ENCODE results near the gene RFX1.

The RFX1 gene

DNA sequence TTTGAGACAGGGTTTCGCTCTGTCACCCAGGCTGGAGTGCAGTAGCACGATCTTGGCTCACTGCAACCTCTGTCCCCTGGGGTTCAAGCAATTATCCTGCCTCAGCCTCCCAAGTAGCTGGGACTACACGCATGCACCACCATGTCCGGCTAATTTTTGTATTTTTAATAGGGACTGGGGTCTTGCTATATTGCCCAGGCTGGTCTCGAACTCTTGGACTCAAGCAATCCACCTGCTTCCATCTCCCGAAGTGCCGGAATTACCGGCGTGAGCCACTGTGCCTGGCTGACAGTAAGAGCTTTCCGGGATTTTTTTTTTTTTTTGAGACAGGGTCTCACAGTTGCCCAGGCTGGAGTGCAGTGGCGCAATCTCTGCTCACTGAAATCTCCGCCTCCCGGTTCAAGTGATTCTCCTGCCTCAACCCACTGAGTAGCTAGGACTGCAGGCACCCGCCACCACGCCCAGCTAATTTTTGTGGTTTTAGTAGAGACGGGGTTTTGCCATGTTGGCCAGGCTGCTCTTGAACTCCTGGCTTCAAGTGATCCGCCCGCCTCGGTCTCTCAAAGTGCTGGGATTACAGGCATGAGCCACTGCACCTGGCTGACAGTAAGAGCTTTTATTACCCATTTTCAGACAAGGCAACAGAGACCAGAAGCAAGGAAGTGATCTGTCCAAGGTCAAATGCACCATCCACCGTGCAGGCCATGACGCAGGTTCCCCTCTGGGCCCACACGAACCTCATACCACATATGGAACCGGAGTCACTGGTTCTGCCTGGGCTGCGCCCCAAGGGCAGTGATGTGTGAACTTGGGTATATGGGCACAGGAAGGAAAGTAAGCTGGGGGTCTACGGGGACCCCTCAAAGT is 21.0 kb downstream of the RFX1 start:
- Histone ChIP-seq H3K4me3 (ENCODE audit: insufficient read length, low read depth) (no peak overlapping the region), H3K4me1 (ENCODE audit: insufficient read depth, insufficient read length) (peaks cover 54% of the 10 kb centered on the region), H3K27me3 (ENCODE audit: insufficient read depth, insufficient read length) (no peaks in the 10 kb centered on the region), H3K9me3 (ENCODE audit: insufficient read depth, low read length) (no peaks in the 10 kb centered on the region), H3K9ac (ENCODE audit: insufficient read length, low read depth) (no peak overlapping the region), H3K36me3 (ENCODE audit: insufficient read depth, insufficient read length, low read length) (peaks cover 27% of the 10 kb centered on the region)
- DNase-seq (ENCODE audit: low read depth, low spot score) = no peak
- TF ChIP-seq ZNF274 (IDR thresholded peaks at IDR 0.05; ENCODE audit: low read depth, low read length) = no peak
- TF ChIP-seq YY1 (IDR thresholded peaks at IDR 0.05; ENCODE audit: insufficient read depth, insufficient read length) = no peak
- no peak for TF ChIP-seq SUZ12 (IDR thresholded peaks at IDR 0.05; ENCODE audit: extremely low read depth, insufficient read depth, insufficient read length)

DNA sequence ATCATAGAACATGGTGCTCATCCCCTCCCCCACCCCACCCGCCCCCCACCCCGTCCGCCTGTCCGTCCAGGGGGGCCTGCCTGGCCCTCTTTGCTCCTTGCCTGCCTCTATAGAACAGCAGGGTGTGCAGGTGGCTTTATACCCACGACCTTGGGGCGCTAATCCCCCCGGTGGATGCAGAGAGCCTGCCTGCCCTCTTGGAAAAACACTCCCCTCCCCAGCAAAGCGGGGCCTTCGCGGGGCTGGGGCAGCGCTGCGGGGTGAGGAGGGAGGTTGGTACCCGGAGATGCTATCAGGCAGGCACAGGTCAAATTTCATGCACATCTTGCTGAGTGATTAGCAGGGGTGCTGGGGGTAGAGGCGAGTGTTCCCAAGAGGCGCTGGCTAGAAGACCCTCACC is 21.9 kb downstream of the RFX1 start:
- Histone ChIP-seq H3K36me3 (ENCODE audit: insufficient read depth, insufficient read length, low read length) (peaks cover 27% of the 10 kb centered on the region), H3K27me3 (ENCODE audit: insufficient read depth, insufficient read length) (no peaks in the 10 kb centered on the region), H3K9ac (ENCODE audit: insufficient read length, low read depth) (no peak overlapping the region), H3K9me3 (ENCODE audit: insufficient read depth, low read length) (no peaks in the 10 kb centered on the region), H3K4me1 (ENCODE audit: insufficient read depth, insufficient read length) (peaks cover 51% of the 10 kb centered on the region), H3K4me3 (ENCODE audit: insufficient read length, low read depth) (no peak overlapping the region)
- no peak for DNase-seq (ENCODE audit: low read depth, low spot score)
- TF ChIP-seq ZNF274 (IDR thresholded peaks at IDR 0.05; ENCODE audit: low read depth, low read length) = no peak
- TF ChIP-seq YY1 (IDR thresholded peaks at IDR 0.05; ENCODE audit: insufficient read depth, insufficient read length) = no peak
- no peak for TF ChIP-seq SUZ12 (IDR thresholded peaks at IDR 0.05; ENCODE audit: extremely low read depth, insufficient read depth, insufficient read length)

DNA sequence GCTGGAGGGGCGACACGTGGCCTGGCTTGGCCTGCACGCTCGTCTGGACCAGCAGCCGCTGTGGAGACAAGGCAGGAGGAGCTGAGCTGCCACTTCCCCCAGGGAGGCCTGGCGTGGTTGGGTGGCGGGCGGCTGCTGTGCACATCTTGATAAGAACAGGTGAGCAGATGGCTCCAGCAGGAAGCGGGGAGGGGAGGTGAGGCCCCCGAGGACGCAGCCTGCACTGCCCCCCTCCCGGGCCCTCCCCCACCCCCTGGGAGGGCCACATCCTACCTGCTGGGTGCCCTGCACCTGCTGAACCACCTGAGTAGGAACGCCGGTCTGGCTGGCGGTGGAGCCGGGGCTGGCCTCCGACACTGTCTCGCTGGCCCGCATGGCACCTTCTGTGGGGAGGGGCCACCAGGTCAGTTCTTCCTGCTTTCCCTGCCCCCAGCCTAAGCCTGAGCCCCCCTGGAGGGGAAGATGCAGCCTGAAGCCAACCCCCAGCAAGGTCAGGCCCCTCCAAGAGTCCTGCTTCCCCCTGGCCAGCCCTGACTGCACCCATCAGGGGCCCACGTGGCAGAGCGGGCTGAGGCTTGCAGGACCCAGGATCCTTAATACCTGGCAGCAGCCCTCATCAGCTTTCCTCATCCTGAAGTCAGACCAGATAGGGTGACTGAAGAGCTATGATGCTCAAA is 22.8 kb downstream of the RFX1 start:
- DNase-seq (ENCODE audit: low read depth, low spot score) = no peak
- H3K4me3 ChIP-seq (ENCODE audit: insufficient read length, low read depth) = no peak overlapping the region
- H3K4me1 ChIP-seq (ENCODE audit: insufficient read depth, insufficient read length) = peaks cover 48% of the 10 kb centered on the region
- peaks cover 27% of the 10 kb centered on the region for H3K36me3 ChIP-seq (ENCODE audit: insufficient read depth, insufficient read length, low read length)
- TF ChIP-seq ZNF274 (IDR thresholded peaks at IDR 0.05; ENCODE audit: low read depth, low read length) (no peak), YY1 (IDR thresholded peaks at IDR 0.05; ENCODE audit: insufficient read depth, insufficient read length) (no peak), SUZ12 (IDR thresholded peaks at IDR 0.05; ENCODE audit: extremely low read depth, insufficient read depth, insufficient read length) (no peak)
- no peaks in the 10 kb centered on the region for H3K9me3 ChIP-seq (ENCODE audit: insufficient read depth, low read length)
- H3K9ac ChIP-seq (ENCODE audit: insufficient read length, low read depth) = peak overlapping the region; percentile 51
- H3K27me3 ChIP-seq (ENCODE audit: insufficient read depth, insufficient read length) = no peaks in the 10 kb centered on the region

DNA sequence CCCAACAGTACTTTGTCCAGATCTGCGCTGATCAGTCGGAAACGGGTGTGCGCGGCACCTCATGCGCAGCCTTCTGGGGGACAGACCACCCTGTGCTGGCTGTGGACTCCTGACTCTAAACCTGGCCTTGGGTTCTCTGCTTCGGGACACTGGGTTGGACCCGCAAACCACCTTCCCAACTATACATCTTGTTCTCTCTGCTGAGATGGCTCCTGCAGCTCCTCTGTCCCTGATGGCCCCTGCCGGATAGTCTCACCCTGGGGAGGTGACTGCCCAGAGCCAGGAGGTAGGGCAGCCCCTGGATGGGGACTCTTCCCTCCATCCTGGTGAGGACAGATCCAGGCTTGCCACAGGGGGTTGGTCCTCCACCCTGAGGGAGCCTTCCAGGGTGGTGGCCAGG is 23.3 kb downstream of the RFX1 start:
- Histone ChIP-seq H3K4me3 (ENCODE audit: insufficient read length, low read depth) (no peak overlapping the region), H3K9ac (ENCODE audit: insufficient read length, low read depth) (no peak overlapping the region), H3K4me1 (ENCODE audit: insufficient read depth, insufficient read length) (peaks cover 52% of the 10 kb centered on the region), H3K36me3 (ENCODE audit: insufficient read depth, insufficient read length, low read length) (peaks cover 29% of the 10 kb centered on the region), H3K9me3 (ENCODE audit: insufficient read depth, low read length) (no peaks in the 10 kb centered on the region), H3K27me3 (ENCODE audit: insufficient read depth, insufficient read length) (no peaks in the 10 kb centered on the region)
- TF ChIP-seq ZNF274 (IDR thresholded peaks at IDR 0.05; ENCODE audit: low read depth, low read length) (no peak), YY1 (IDR thresholded peaks at IDR 0.05; ENCODE audit: insufficient read depth, insufficient read length) (no peak), SUZ12 (IDR thresholded peaks at IDR 0.05; ENCODE audit: extremely low read depth, insufficient read depth, insufficient read length) (no peak)
- no peak for DNase-seq (ENCODE audit: low read depth, low spot score)

DNA sequence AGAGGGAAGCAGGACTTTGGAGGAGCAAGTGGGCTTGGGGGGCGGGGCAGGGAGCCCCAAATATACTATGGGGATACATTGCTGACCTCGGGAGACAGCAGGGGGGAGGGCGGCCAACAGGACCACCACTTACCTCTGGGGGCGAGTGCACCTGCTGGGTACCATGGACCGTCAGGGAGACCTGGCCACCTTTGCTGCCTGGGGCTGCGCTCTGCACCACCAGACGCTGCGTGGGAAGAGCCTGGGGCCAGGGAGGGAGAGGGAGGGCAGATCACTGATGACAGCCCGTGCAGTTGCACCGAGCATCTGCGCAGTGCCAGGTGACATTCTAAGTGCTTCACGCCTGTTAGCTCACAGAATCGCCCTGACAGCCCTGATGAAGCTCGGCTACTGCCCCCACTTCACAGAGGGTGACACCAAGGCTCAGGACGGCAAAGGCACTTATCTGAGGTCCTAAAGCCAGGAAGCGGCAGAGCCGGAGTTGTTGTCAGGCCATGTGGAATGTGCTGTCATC is 24.1 kb downstream of the RFX1 start:
- TF ChIP-seq YY1 (IDR thresholded peaks at IDR 0.05; ENCODE audit: insufficient read depth, insufficient read length) (no peak), ZNF274 (IDR thresholded peaks at IDR 0.05; ENCODE audit: low read depth, low read length) (no peak), SUZ12 (IDR thresholded peaks at IDR 0.05; ENCODE audit: extremely low read depth, insufficient read depth, insufficient read length) (no peak)
- Histone ChIP-seq H3K9ac (ENCODE audit: insufficient read length, low read depth) (no peak overlapping the region), H3K36me3 (ENCODE audit: insufficient read depth, insufficient read length, low read length) (peaks cover 31% of the 10 kb centered on the region), H3K9me3 (ENCODE audit: insufficient read depth, low read length) (no peaks in the 10 kb centered on the region), H3K4me3 (ENCODE audit: insufficient read length, low read depth) (no peak overlapping the region), H3K27me3 (ENCODE audit: insufficient read depth, insufficient read length) (no peaks in the 10 kb centered on the region), H3K4me1 (ENCODE audit: insufficient read depth, insufficient read length) (peaks cover 47% of the 10 kb centered on the region)
- no peak for DNase-seq (ENCODE audit: low read depth, low spot score)

DNA sequence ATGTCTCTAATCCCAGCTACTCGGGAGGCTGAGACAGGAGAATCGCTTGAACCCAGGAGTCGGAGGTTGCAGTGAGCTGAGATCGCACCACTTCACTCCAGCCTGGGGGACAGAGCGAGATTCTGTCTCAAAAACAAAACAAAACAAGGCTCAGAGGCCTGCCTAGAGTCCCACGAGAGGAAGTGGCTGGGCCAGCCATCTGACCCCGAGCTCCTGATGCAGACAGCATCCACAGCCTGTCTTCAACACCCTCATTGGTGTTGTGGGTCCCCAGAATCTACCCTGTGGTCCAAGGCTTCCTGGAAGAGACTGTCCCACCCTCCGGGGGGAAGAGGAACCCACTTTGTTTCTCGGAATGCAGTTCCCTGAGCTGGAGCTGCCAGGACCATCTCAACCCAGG is 24.7 kb downstream of the RFX1 start:
- no peak for TF ChIP-seq YY1 (IDR thresholded peaks at IDR 0.05; ENCODE audit: insufficient read depth, insufficient read length)
- no peak for TF ChIP-seq SUZ12 (IDR thresholded peaks at IDR 0.05; ENCODE audit: extremely low read depth, insufficient read depth, insufficient read length)
- no peak for TF ChIP-seq ZNF274 (IDR thresholded peaks at IDR 0.05; ENCODE audit: low read depth, low read length)
- H3K4me1 ChIP-seq (ENCODE audit: insufficient read depth, insufficient read length) = peaks cover 41% of the 10 kb centered on the region
- no peak overlapping the region for H3K9ac ChIP-seq (ENCODE audit: insufficient read length, low read depth)
- H3K36me3 ChIP-seq (ENCODE audit: insufficient read depth, insufficient read length, low read length) = peaks cover 34% of the 10 kb centered on the region
- no peaks in the 10 kb centered on the region for H3K9me3 ChIP-seq (ENCODE audit: insufficient read depth, low read length)
- no peak overlapping the region for H3K4me3 ChIP-seq (ENCODE audit: insufficient read length, low read depth)
- no peaks in the 10 kb centered on the region for H3K27me3 ChIP-seq (ENCODE audit: insufficient read depth, insufficient read length)
- no peak for DNase-seq (ENCODE audit: low read depth, low spot score)

DNA sequence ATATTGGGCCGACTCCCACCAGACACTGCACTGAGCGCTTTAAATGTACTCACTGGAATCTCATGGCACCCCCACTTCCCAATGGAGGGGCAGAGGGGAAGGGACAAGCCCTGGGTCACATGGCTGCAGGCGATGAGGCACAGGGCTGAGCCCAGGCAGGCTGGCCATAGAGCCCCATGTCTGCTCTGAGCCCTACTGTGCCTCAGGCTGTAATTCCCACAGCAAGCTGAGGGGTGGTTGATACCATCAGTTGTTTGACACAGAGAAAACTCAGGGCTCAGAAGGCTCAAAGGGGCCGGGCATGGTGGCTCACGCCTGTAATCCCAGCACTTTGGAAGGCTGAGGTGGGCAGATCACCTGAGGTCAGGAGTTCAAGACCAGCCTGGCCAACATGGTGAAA is 25.1 kb downstream of the RFX1 start:
- Histone ChIP-seq H3K4me1 (ENCODE audit: insufficient read depth, insufficient read length) (peaks cover 38% of the 10 kb centered on the region), H3K9me3 (ENCODE audit: insufficient read depth, low read length) (no peaks in the 10 kb centered on the region), H3K27me3 (ENCODE audit: insufficient read depth, insufficient read length) (no peaks in the 10 kb centered on the region), H3K9ac (ENCODE audit: insufficient read length, low read depth) (peak overlapping the region; percentile 44), H3K36me3 (ENCODE audit: insufficient read depth, insufficient read length, low read length) (peaks cover 38% of the 10 kb centered on the region), H3K4me3 (ENCODE audit: insufficient read length, low read depth) (no peak overlapping the region)
- TF ChIP-seq YY1 (IDR thresholded peaks at IDR 0.05; ENCODE audit: insufficient read depth, insufficient read length) (no peak), ZNF274 (IDR thresholded peaks at IDR 0.05; ENCODE audit: low read depth, low read length) (no peak), SUZ12 (IDR thresholded peaks at IDR 0.05; ENCODE audit: extremely low read depth, insufficient read depth, insufficient read length) (no peak)
- no peak for DNase-seq (ENCODE audit: low read depth, low spot score)
